NCI-H69 (cell line): Measurements from ENCODE around the gene SCGB1D4.
"Not testable (repeated sequence)": the region's sequence is repeated elsewhere in the genome, so short reads cannot be mapped to it uniquely, and the experiment has no call there.

Experiments
- DNase-seq: peaks from one replicate; lab custom pipeline; 2025; lab: John Stamatoyannopoulos, UW

The SCGB1D4 gene

GRCh38 chr11:62298975-62299374 is at the start of gene SCGB1D4:
Gene SCGB1D4 (minus strand): TSS chr11:62299075. CDS start chr11:62299010, 65 bp downstream.
- no peak for DNase-seq

- no peak for DNase-seq
These were observed 47.0 kb upstream of the SCGB1D4 start for GRCh38 chr11:62345861-62346260.

- DNase-seq: no peak
These were observed 45.3 kb upstream of the SCGB1D4 start for GRCh38 chr11:62344210-62344609.

GRCh38 chr11:62343646-62344190 is 44.8 kb upstream of the SCGB1D4 start:
- DNase-seq: not testable (repeated sequence)

- no peak for DNase-seq
These were observed 42.7 kb upstream of the SCGB1D4 start for GRCh38 chr11:62341588-62341987.

- peak; percentile 65 for DNase-seq
These were observed 41.5 kb upstream of the SCGB1D4 start for GRCh38 chr11:62340269-62340901.

GRCh38 chr11:62338218-62338617 is 39.3 kb upstream of the SCGB1D4 start:
- peak; percentile 50 for DNase-seq

GRCh38 chr11:62337303-62338181 is 38.7 kb upstream of the SCGB1D4 start, which contains the start of gene ASRGL1:
Gene ASRGL1 (plus strand): TSS chr11:62337448. CDS start chr11:62337978, 530 bp downstream.
- DNase-seq: peak; percentile 96

- DNase-seq: not testable (repeated sequence)
These were observed 38.1 kb upstream of the SCGB1D4 start for GRCh38 chr11:62336949-62337302.

- no peak for DNase-seq
These were observed 34.9 kb upstream of the SCGB1D4 start for GRCh38 chr11:62333768-62334167.

GRCh38 chr11:62331264-62331663 is 32.4 kb upstream of the SCGB1D4 start:
- not testable (repeated sequence) for DNase-seq

- DNase-seq: not testable (repeated sequence)
These were observed 28.7 kb upstream of the SCGB1D4 start for GRCh38 chr11:62327541-62327940.

- DNase-seq: not testable (repeated sequence)
These were observed 27.8 kb upstream of the SCGB1D4 start for GRCh38 chr11:62326719-62327118.

GRCh38 chr11:62325781-62326180 is 26.9 kb upstream of the SCGB1D4 start:
- not testable (repeated sequence) for DNase-seq

GRCh38 chr11:62324731-62325556 is 26.1 kb upstream of the SCGB1D4 start:
- DNase-seq: peak; percentile 69

GRCh38 chr11:62322524-62322923 is 23.6 kb upstream of the SCGB1D4 start:
- no peak for DNase-seq

GRCh38 chr11:62315431-62315830 is 16.6 kb upstream of the SCGB1D4 start:
- peak; percentile 72 for DNase-seq

GRCh38 chr11:62309991-62310390 is 11.1 kb upstream of the SCGB1D4 start:
- no peak for DNase-seq

GRCh38 chr11:62307950-62308349 is 9.1 kb upstream of the SCGB1D4 start:
- no peak for DNase-seq

- no peak for DNase-seq
These were observed 7.4 kb upstream of the SCGB1D4 start for GRCh38 chr11:62306227-62306626.

GRCh38 chr11:62295504-62295903 is 3.4 kb downstream of the SCGB1D4 start:
- no peak for DNase-seq

- no peak for DNase-seq
These were observed 18.4 kb downstream of the SCGB1D4 start for GRCh38 chr11:62280452-62280851.
